ENCODE results near the gene PACRG.

DNA sequence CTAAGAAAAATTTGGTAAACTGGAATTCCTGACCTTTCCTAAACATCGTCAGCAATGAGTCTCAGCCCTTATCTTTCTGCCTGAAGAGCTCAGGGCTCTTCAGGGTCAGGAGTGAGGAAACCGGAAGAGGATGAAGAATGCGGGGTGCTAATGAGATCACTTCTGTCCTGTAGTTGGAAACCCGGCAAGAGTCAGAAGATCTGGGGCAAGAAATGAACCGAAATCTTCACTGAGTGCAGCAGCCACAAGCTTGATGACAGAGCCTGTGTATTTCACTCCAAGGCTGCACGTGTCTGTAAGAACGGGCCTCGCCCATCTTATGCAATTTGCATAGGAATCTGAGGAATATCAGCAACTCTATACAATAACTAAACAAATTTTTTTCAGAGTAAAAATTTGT lies 626.3 kb downstream of the PACRG start:
- TF ChIP-seq SIN3A (IDR thresholded peaks at IDR 0.05; ENCODE audit: borderline replicate concordance, insufficient read depth, low read length) (no peak), POLR2AphosphoS5 (IDR thresholded peaks at IDR 0.05; ENCODE audit: low read depth, low read length) (no peak)
